SK-N-SH (cell line): ENCODE measurements around the gene RPL22. TPM values are rescaled to one million over a fixed set of nuclear protein-coding genes. Genes with fewer than 3 reads are reported as not detected.

Experiments used
- CTCF ChIA-PET: fragments of 300-600, 350-600 bp; formaldehyde crosslinking; extraction: SDS; loops from one replicate; lab custom pipeline; 2021; lab: Yijun Ruan, JAX
- POLR2A ChIA-PET: fragments of 350-600 bp; sonication (Branson Sonifier 250); formaldehyde crosslinking; extraction: SDS; loops from one replicate; lab custom pipeline; 2020; ENCODE audit warnings: antibody characterized with exemption, inconsistent platforms; lab: Yijun Ruan, JAX
- DNase-seq: peaks from one replicate; pipeline ENCODE4 v3.0.0; 2012
- H2AFZ ChIP-seq: fragments of 200-600 bp; sonication (generic); 2 replicates; pipeline ENCODE4 v1.8.1; 2016; ENCODE audit warnings: antibody characterized with exemption, mild to moderate bottlenecking, low read depth
- H3F3A ChIP-seq: fragments of 200-600 bp; sonication (generic); replicated peaks from 2 replicates; pipeline ENCODE3; 2016; ENCODE audit warnings: antibody characterized with exemption, mild to moderate bottlenecking; ENCODE audit not compliant: insufficient read depth
- H3K27ac ChIP-seq, 2 experiments: fragments of 200-500 bp in 1 of 2; fragments of 200-600 bp in 1 of 2; sonication (Bioruptor generic) in 1 of 2; sonication (generic), shearing (Covaris generic) in 1 of 2; 2 replicates each; pipeline versions ENCODE4 v1.5.1 to v1.6.1; 2014 to 2016; ENCODE audit warnings: low read depth in 2 of 2, inconsistent platforms in 1 of 2, low read length in 1 of 2, mild to moderate bottlenecking in 1 of 2, mixed read lengths in 1 of 2
- H3K27me3 ChIP-seq: fragments of 200-600 bp; sonication (generic), shearing (Covaris generic); 2 replicates; pipeline ENCODE4 v1.6.1; 2016; ENCODE audit warnings: mixed run types; ENCODE audit not compliant: insufficient read depth
- H3K36me3 ChIP-seq, 2 experiments: fragments of 200-500 bp in 1 of 2; fragments of 200-600 bp in 1 of 2; sonication (Bioruptor generic) in 1 of 2; sonication (generic) in 1 of 2; replicated peaks in 1 of 2; 2 replicates each; pipeline versions ENCODE3 to v1.5.1; 2014 to 2016; ENCODE audit warnings: low read length in 1 of 2, mild to moderate bottlenecking in 1 of 2; ENCODE audit not compliant: insufficient read depth in 2 of 2, control insufficient read depth in 1 of 2
- H3K4me1 ChIP-seq, 2 experiments: fragments of 200-500 bp in 1 of 2; fragments of 200-600 bp in 1 of 2; sonication (Bioruptor generic) in 1 of 2; sonication (generic), shearing (Covaris generic) in 1 of 2; 2 replicates each; pipeline versions ENCODE4 v1.5.1 to v1.6.1; 2014 to 2016; ENCODE audit warnings: low read depth in 1 of 2, low read length in 1 of 2, mixed run types in 1 of 2; ENCODE audit not compliant: insufficient read depth in 2 of 2, control insufficient read depth in 1 of 2
- H3K4me2 ChIP-seq: fragments of 200-600 bp; sonication (generic), shearing (Covaris generic); 2 replicates; pipeline ENCODE4 v1.6.1; 2017; ENCODE audit warnings: mixed run types
- H3K4me3 ChIP-seq, 2 experiments: fragments of 200-500 bp in 1 of 2; fragments of 200-600 bp in 1 of 2; sonication (Bioruptor generic) in 1 of 2; sonication (generic), shearing (Covaris generic) in 1 of 2; 2 replicates each; pipeline versions ENCODE4 v1.5.1 to v1.8.1; 2014 to 2016; ENCODE audit warnings: low read depth in 2 of 2, inconsistent platforms in 1 of 2, low read length in 1 of 2, mild to moderate bottlenecking in 1 of 2, mixed read lengths in 1 of 2, moderate library complexity in 1 of 2
- H3K79me2 ChIP-seq: fragments of 200-600 bp; sonication (generic); 2 replicates; pipeline ENCODE4 v1.8.1; 2017; ENCODE audit warnings: mild to moderate bottlenecking; ENCODE audit not compliant: insufficient read depth
- H3K9ac ChIP-seq: fragments of 200-600 bp; sonication (generic); 2 replicates; pipeline ENCODE4 v1.6.1; 2017; ENCODE audit warnings: mixed run types
- H3K9me2 ChIP-seq: fragments of 200-600 bp; sonication (generic); 2 replicates; pipeline ENCODE4 v1.6.1; 2017; ENCODE audit warnings: mixed run types
- H3K9me3 ChIP-seq: fragments of 200-600 bp; sonication (generic); 2 replicates; pipeline ENCODE4 v1.6.1; 2017; ENCODE audit warnings: mixed run types, mild to moderate bottlenecking, moderate library complexity
- H4K20me1 ChIP-seq: fragments of 200-600 bp; sonication (generic); 2 replicates; pipeline ENCODE4 v1.6.1; 2017; ENCODE audit warnings: mild to moderate bottlenecking, mixed run types; ENCODE audit not compliant: insufficient read depth
- NRF1 ChIP-seq: IDR thresholded peaks from 2 replicates; pipeline ENCODE4 v1.6.1; 2012; ENCODE audit warnings: low read depth, mild to moderate bottlenecking, low read length
- SMC3 ChIP-seq: IDR thresholded peaks from 2 replicates; pipeline ENCODE4 v1.6.1; 2012; ENCODE audit warnings: low read depth, low read length, improper control_type of control experiment
- TEAD4 ChIP-seq: IDR thresholded peaks from 2 replicates; pipeline ENCODE4 v1.4.0; 2012; ENCODE audit warnings: mild to moderate bottlenecking, borderline replicate concordance; ENCODE audit not compliant: insufficient read depth
- WGBS: methylation state at CpG from one replicate; pipeline ENCODE4 v1.1.6; 2017; ENCODE audit warnings: low lambda C conversion rate; 5-methylcytosine and 5-hydroxymethylcytosine counted together
- polyA plus RNA-seq, 3 experiments: library from polyadenylated mRNA; depleted of rRNA; stranded (reverse); fragments of >200 nt; gene quantifications; 2 replicates each; pipeline ENCODE4 v1.2.3, GENCODE V29; 2012

RPL22 gene
- polyA plus RNA-seq, 1 of the 3 experiments (the other 2 are of a cell fraction), result 140 TPM

- Histone ChIP-seq H3K9me2 (no peaks in the 10 kb centered on the region), H2AFZ (no peak overlapping the region), H3K27me3 (no peaks in the 10 kb centered on the region), H3K9me3 (no peaks in the 10 kb centered on the region), H3F3A (no peaks in the 10 kb centered on the region), H3K4me2 (no peak overlapping the region), H3K9ac (no peak overlapping the region), H4K20me1 (no peaks in the 10 kb centered on the region), H3K4me3 (no peak overlapping the region), H3K4me1 (peaks cover 0 to 18% of the 10 kb centered on the region in 2 experiments; a peak in 1 of 4 replicates), H3K27ac (no peak overlapping the region), H3K79me2 (no peaks in the 10 kb centered on the region), H3K36me3 (peaks cover 0 to 11% of the 10 kb centered on the region in 2 experiments)
- TF ChIP-seq NRF1, result no peak
- ChIA-PET POLR2A (interaction anchor here (1.4 to 1.6 kb wide), 3 partner anchors 9 to 34 kb away, joined by 3 to 6 read pairs (median 4); partner anchors contain the start of gene ICMT), CTCF (interaction anchor here (0.7 to 5.1 kb wide), 17 partner anchors 9 to 267 kb away, joined by 3 to 43 read pairs (median 6); partner anchors contain the start of gene RPL22)
- 96% methylated on average over 17 of the region's 29 CpGs for WGBS
- DNase-seq, result no peak
Observed at GRCh38 chr1:6210591-6211355, 11.4 kb upstream of the RPL22 start.

- H3K9me2 ChIP-seq, result no peaks in the 10 kb centered on the region
- peaks cover 0 to 11% of the 10 kb centered on the region in 2 experiments for H3K36me3 ChIP-seq
- CTCF ChIA-PET, result interaction anchor here (0.6 to 5.1 kb wide), 23 partner anchors 10 to 1432 kb away, joined by 3 to 43 read pairs (median 6); partner anchors contain the start of genes ICMT and RPL22
- peak overlapping the region; percentile 59; the same call in 1 of the 2 replicates for H2AFZ ChIP-seq
- no peaks in the 10 kb centered on the region for H3K79me2 ChIP-seq
- POLR2A ChIA-PET, result interaction anchor here (0.6 to 1.6 kb wide), 4 partner anchors 10 to 182 kb away, joined by 3 to 6 read pairs (median 5); partner anchors contain the start of gene ICMT
- no peaks in the 10 kb centered on the region for H3K27me3 ChIP-seq
- WGBS, result 52% methylated on average over 4 of the region's 17 CpGs
- H3K9me3 ChIP-seq, result no peaks in the 10 kb centered on the region
- H3K27ac ChIP-seq, result peak overlapping the region in 1 of 2 experiments; percentile 71; a peak in 1 of 4 replicates
- H3K4me3 ChIP-seq, result peak overlapping the region; percentile 56 to 58
- H4K20me1 ChIP-seq, result no peaks in the 10 kb centered on the region
- H3K9ac ChIP-seq, result peak overlapping the region; percentile 53
- H3K4me1 ChIP-seq, result peaks cover 0 to 18% of the 10 kb centered on the region in 2 experiments; a peak in 1 of 4 replicates
- peak overlapping the region; percentile 85 for H3K4me2 ChIP-seq
- peak; percentile 88 for DNase-seq
- TF ChIP-seq SMC3 (peak; percentile 19; the same call in 1 of the 2 replicates), TEAD4 (no peak)
- TF ChIP-seq, all 33 proteins: peak for 1
- no peaks in the 10 kb centered on the region for H3F3A ChIP-seq
Observed at GRCh38 chr1:6209661-6210580, 10.5 kb upstream of the RPL22 start.
